Skeletal muscle cell (primary cell): ENCODE results near the gene UST.
"Not testable (repeated sequence)": the region's sequence is repeated elsewhere in the genome, so short reads cannot be mapped to it uniquely, and the experiment has no call there.

ENCODE experiments used
- DNase-seq: peaks from one replicate; pipeline ENCODE4 v3.0.0-alpha.2; 2010; ENCODE audit warnings: low read depth
- H3K4me3 ChIP-seq: 2 replicates; pipeline ENCODE4 v1.5.1; 2011; ENCODE audit warnings: low read depth, mild to moderate bottlenecking, control low read depth, low read length, moderate library complexity

UST gene

GRCh38 chr6:148926478-148926877, 179.6 kb downstream of the UST start:
- no peak overlapping the region for H3K4me3 ChIP-seq
- DNase-seq = no peak

- no peak overlapping the region for H3K4me3 ChIP-seq
- no peak for DNase-seq
Observed at GRCh38 chr6:148927586-148927985, 180.8 kb downstream of the UST start.

- no peak for DNase-seq
Observed at GRCh38 chr6:148928811-148929210, 182.0 kb downstream of the UST start.

DNA sequence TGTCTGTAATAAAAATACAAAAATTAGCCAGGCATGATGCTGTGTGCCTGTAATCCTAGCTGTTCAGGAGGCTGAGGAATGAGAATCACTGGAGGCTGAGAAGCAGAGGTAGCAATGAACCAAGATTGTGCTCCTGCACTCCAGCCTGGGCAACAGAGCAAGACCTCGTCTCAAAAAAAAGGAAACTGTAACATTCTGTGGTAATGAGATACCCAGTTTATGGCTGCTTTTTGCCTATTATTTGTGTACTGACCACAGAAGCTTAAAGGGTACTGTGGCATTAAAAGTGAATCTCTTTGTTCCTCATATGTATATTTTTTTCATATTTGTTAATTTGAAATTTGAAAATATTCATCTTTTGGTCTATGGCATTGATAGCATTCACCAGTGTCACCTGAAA, 185.4 kb downstream of the UST start:
- no peak overlapping the region for H3K4me3 ChIP-seq
- DNase-seq = no peak

More at GRCh38 chr6:148928811-148929210, 182.0 kb downstream of the UST start:
- no peak overlapping the region for H3K4me3 ChIP-seq

DNA sequence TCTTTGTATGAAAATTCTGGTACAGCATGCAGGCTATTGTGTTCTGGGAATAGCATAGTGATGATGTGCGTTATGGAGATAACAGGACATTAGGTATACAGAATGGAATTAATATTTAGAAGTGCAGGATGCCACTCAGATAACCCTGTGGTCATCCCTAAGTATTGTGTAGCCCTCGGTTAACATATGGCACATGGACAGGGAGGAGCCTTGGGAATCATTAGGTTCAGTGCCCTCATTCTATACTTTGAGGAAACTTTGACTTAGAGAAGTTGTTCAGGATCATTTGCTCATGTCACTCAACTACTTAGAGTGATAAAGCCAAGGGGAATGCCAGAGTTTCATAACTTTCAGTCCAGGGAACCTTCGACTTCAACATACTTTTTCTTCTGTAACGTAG, 185.9 kb downstream of the UST start:
- no peak for DNase-seq
- no peak overlapping the region for H3K4me3 ChIP-seq

GRCh38 chr6:148934539-148934938, 187.7 kb downstream of the UST start:
- no peak for DNase-seq
- H3K4me3 ChIP-seq = no peak overlapping the region

GRCh38 chr6:148934961-148935360, 188.1 kb downstream of the UST start:
- H3K4me3 ChIP-seq = no peak overlapping the region
- DNase-seq = no peak

GRCh38 chr6:148935705-148936435, 189.0 kb downstream of the UST start:
- H3K4me3 ChIP-seq = no peak overlapping the region
- DNase-seq = no peak

DNA sequence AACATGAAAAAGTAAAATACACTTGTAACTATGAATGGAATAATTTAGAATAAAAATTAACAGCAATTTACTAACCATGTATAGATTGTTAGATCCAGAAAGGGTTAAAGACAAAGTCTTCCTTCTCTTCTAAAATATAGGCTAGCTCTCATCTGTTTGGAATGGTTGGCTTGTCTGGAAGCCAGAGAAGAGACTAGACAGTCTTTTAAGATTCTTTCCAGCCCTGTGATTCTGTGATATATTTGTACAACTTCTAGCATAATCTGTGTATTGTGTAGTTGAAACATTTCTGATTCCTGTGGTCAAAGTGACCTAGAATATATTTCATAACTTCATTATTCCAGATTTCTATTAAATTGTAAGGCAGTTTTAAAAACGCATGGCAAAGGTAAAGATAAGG, 196.6 kb downstream of the UST start:
- no peak overlapping the region for H3K4me3 ChIP-seq
- DNase-seq = no peak

DNA sequence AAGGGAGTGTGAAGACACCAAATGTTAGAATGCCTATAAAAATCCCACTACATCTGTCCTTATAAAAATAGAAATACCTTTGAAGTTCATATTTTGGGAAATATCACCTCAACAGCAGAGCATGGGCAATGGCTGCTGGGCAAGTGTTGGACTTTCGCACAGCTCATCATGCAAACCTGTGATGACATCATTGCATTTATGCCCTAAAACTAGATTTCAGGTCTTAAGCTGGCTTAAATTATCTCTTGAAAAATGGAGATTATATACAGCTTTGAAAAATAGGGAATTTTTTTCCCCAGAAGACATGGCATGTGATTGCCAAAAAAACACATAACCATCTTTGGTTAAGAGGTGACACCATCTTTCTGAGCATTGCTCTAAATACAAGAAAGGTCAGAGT, 197.8 kb downstream of the UST start:
- H3K4me3 ChIP-seq = no peak overlapping the region

GRCh38 chr6:148945301-148946021, 198.6 kb downstream of the UST start:
- no peak for DNase-seq
- H3K4me3 ChIP-seq = no peak overlapping the region

More for the DNA sequence above, 197.8 kb downstream of the UST start:
- DNase-seq = no peak

GRCh38 chr6:148947621-148948444, 201.0 kb downstream of the UST start:
- no peak overlapping the region for H3K4me3 ChIP-seq
- DNase-seq = no peak

- DNase-seq = no peak
- H3K4me3 ChIP-seq = no peak overlapping the region
Observed at GRCh38 chr6:148951662-148952061, 204.8 kb downstream of the UST start.

- DNase-seq = no peak
- H3K4me3 ChIP-seq = no peak overlapping the region
Observed at GRCh38 chr6:148952147-148953035, 205.6 kb downstream of the UST start.

- no peak overlapping the region for H3K4me3 ChIP-seq
- DNase-seq = no peak
Observed at GRCh38 chr6:148954461-148954860, 207.6 kb downstream of the UST start.

DNA sequence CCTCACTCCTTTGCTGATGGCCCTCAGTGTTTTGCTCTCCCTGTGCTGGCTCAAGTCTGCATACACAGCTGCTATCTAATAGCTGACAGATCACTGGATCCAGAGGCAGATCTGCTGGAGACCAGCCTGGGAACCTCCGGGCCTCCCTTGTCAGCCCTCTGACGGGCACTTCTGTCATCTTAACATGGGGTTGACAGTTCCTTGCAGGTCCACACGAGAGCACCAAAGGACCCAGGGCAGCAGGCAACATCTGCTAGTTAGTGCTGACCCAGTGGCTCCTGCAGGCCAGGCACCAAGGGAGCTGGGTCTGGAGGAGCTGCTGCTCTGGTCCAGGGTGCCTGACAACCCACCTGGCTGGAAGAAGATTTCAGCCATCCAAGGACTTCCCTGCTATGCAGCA, 208.1 kb downstream of the UST start:
- H3K4me3 ChIP-seq = no peak overlapping the region

DNA sequence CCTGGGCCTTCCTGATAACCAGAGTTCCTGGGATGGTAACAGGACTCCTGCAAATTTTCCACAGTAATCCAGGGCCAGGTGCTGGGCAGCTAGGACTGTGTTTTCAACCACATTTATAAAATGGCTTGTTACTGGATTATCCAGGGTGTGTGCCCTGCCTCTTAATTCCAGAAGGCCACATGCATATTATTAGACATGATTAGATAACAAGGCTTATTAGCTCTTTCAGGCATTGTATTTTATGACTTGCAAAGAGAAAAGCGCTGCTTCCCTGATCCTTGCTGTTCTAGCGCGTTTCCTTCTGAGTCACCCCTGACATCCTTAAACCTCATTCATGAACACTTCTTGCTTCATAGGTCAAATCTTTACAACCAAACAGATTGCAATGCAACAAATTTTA, 208.6 kb downstream of the UST start:
- no peak overlapping the region for H3K4me3 ChIP-seq
- DNase-seq = no peak

More for the DNA sequence above, 208.1 kb downstream of the UST start:
- no peak for DNase-seq

DNA sequence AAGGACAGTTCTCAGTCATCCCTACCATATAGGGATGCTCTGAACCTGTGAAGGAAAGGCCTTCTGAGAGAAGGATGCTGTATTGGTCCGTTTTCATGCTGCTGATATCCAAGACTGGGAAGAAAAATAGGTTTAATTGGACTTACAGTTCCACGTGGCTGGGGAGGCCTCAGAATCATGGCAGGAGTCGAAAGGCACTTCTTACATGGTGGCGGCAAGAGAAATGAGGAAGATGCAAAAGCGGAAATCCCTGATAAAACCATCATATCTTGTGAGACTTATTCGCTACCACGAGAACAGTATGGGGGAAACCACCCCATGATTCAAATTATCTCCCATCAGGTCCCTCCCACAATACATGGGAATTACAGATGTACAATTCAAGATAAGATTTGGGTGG, 209.3 kb downstream of the UST start:
- H3K4me3 ChIP-seq, DNase-seq: not testable (repeated sequence)

DNA sequence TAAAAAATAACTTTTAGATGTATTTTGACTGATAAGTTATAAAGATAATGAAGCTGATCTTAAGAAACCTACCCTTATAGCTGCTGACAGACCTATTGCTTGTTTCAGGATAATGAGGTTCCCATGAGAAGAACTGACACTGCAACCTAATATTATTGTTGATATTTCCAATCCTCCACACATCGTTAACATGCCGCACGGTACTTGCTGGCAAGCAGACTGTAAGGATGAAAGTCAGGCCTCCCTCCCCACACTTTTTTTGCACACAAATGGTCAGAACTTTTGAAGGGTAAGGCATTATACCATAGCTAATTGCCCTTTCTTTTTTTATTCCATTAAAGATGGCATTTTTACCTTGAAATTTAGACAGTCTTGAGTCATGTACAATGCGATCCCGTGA, 210.9 kb downstream of the UST start:
- H3K4me3 ChIP-seq = no peak overlapping the region
- DNase-seq = no peak
